GM19193 (cell line): ENCODE measurements around the gene TTPAL.

Source experiments
- POLR2A ChIP-seq: IDR thresholded peaks from 4 replicates; pipeline ENCODE4 v1.6.1; 2011; ENCODE audit not compliant: insufficient read depth, insufficient read length; ENCODE audit errors: extremely low read depth

The TTPAL gene

DNA sequence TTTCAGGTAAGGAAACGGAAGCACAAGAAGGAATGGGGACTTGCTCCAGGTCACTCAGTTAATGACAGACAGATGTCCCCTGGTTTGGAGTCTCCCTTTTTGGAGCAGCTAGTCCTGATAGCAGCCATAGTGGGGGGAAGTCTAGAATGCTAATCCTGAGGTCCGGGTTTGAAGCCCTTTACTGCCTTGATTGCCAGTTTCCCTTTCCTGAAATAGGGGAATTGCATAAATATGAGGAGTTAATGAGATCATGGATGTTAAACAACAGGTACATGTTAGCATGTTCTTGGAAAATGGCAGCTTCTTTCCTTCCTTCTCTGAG lies 341 bp upstream of the TTPAL start:
- TF ChIP-seq POLR2A: no peak

DNA sequence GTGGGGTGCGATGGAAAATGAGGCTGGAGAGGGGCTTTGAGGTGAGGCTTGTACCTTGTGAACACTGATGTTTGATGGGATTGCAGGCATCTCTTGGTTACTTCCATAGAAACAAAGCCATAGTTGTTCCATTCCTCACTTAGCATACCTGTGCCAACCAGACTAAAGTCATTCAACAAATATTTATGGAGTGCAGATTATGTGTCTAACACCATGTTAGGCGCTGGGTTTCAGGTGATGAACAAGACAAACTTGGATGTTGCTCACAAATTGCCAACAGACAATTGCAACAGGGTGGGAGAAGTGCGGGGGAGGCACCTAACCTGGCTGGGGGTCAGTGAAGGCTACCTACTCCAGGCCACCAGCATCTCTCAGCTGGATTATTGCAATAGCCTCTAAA lies 1.5 kb downstream of the TTPAL start:
- no peak for TF ChIP-seq POLR2A

GRCh38 chr20:44478206-44478605 lies 2.5 kb downstream of the TTPAL start:
- no peak for TF ChIP-seq POLR2A

- TF ChIP-seq POLR2A: no peak
Observed at GRCh38 chr20:44479643-44480042, 4.0 kb downstream of the TTPAL start.

- TF ChIP-seq POLR2A: no peak
Observed at GRCh38 chr20:44480097-44480496, 4.4 kb downstream of the TTPAL start.

- TF ChIP-seq POLR2A: no peak
Observed at GRCh38 chr20:44481719-44482416, 6.2 kb downstream of the TTPAL start.

DNA sequence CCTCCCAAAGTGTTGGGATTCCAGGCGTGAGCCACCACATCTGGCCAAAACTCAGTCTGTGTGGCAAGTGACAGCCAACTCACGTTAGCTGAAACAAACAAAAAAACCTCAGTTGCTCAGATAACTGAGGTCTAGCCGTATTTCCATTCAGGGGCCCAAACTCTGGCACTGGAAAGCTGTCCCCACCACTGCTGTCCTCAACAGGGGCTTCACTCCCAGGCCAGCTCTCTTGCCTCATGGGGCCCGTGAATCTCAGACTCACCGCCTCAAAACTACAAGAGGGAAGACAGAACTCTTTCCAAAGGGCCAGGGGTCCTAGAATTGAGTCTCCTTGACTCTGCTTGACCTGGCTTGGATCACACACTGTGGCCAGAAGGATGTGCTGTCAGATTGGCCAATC lies 7.4 kb downstream of the TTPAL start:
- TF ChIP-seq POLR2A: no peak

GRCh38 chr20:44485078-44485829 lies 9.6 kb downstream of the TTPAL start:
- no peak for TF ChIP-seq POLR2A

DNA sequence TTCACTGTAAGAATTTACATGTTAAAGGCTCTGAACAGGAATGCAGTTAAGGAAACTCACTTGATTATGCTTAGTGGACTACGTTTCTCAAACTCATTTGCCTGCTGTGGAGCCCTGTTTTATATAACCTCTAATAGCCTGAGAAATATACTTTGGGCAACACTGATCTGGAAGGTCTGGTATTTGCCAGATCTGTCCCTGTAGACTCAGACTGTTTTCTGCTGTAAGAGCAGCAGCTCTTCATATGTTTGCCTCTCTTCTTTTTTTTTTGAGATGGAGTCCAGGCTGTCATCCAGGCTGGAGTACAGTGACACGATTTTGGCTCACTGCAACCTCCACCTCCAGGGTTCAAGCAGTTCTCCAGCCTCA lies 10.1 kb downstream of the TTPAL start:
- no peak for TF ChIP-seq POLR2A

DNA sequence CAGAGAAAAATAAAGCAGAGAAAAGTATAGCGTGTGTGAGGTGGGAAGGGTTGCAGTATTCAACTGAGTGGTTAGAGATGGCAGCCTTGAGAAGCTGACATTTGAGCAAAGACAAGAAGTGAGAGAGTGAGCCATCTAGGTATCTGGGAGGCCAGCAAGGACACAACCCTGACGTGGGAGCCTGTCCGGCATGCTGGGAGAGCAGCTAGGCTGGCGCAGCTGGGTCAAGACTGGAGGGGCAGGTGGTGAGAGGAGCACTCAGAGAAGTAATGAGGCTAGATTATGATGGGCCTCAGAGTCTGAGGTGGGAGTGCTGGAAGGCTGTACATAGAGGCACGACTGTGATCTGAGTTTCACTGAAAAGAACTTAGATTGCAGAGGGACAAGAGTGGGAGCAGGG lies 12.9 kb downstream of the TTPAL start:
- no peak for TF ChIP-seq POLR2A

DNA sequence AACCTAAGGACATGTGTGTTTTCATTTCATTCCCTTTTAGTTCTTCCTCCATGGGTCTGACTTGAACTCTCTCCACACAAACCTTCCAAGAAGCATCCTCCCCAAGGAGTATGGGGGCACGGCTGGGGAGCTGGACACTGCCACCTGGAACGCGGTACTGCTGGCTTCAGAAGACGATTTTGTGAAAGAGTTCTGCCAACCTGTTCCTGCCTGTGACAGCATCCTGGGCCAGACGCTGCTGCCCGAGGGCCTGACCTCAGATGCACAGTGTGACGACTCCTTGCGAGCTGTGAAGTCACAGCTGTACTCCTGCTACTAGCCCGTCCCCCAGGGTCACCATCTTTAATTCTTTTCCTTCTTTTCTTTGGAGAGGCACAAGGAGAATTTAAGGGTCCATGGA lies 13.5 kb downstream of the TTPAL start:
- TF ChIP-seq POLR2A: no peak

DNA sequence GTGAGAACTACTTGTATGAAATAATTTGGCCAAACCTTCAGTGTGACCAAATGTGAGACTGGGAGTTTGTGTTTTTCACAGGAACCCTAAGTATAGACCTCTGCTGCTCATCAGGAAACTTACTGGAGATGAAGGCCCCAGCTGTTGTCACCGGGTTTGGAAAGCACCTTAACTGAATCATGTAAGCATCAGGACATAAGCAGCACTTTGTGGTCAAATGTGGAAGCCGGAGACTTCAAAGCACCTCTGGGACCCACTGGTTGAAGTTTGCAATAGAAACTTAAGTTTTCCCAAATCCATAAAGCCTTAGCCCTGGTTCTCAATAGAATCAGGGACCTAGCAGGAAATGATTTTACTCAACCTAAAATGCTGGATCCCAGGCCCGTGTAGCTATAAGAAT lies 14.3 kb downstream of the TTPAL start:
- TF ChIP-seq POLR2A: no peak

DNA sequence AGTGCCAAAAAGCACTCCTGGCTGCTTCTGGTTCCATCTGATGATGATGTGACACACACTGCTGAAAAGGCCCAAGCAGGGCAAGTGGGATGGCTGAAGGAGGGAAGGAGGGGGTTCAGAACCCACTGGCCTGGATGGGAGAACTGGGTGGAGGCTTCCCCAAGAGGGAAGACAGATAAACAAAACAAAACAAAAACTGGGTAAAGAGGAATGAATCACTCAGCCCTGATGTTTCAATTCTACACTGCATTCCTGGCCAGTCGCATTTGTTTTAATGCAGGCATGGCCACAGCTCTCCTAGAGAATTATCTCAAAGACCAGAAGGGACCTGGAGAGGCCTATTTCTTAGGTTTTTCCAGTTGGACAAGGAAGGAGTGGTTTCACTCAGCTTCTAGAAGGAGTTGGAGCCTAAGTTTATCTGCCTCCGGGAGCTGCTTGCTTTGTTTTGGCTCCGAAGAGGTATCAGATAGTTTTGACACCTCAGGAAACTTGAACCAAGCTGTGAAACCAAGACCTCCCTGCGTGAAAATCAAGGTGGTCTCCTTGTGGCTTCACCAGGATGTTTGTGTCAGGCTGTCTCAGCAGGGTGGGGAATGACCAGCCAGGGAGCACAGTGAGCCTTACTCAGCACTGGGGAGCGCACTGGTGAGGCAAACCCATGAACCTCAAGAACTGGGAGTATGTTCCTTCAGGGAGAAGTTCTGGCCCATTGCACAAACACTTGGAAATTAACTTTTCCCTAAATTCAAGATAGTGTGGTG lies 16.1 kb downstream of the TTPAL start:
- no peak for TF ChIP-seq POLR2A

DNA sequence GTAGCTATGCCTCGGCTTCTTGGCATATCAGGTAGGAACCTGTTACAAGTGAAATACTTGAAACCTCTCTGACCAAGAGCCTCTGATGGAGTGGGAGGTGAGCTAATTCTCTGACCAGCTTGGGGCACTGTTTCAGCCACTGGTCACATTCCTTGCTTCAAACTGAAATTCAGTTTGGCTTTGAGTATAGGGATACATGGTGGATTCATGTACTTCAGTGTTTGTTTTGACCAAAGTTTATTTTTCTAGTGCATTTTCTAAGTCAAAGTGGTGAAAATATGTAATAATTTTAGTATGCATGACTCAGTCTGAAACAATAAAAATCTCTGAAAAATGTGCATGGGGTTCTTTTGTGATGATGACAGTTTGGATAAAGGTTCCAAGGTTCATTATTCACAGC lies 18.6 kb downstream of the TTPAL start:
- no peak for TF ChIP-seq POLR2A

- TF ChIP-seq POLR2A: no peak
Observed at GRCh38 chr20:44494681-44495080, 19.0 kb downstream of the TTPAL start.

GRCh38 chr20:44495257-44495656 lies 19.6 kb downstream of the TTPAL start:
- TF ChIP-seq POLR2A: no peak
